GM23338 (cell line): ENCODE data around the gene CNGA1. TPM values are rescaled to one million over a fixed set of nuclear protein-coding genes. Genes with fewer than 3 reads are reported as not detected.

Source experiments
- ATAC-seq: fragments of 200-7000 bp; cut with Tn5 transposase; 3 replicates; pipeline ENCODE4 v1.9.1; 2020
- DNase-seq: peaks from one replicate; pipeline ENCODE4 v3.0.0-alpha.2; 2015; ENCODE audit warnings: low spot score
- H2AFZ ChIP-seq: fragments of 200-600 bp; sonication (generic); 2 replicates; pipeline ENCODE4 v1.8.0; 2016; ENCODE audit warnings: antibody characterized with exemption, mild to moderate bottlenecking, moderate library complexity
- H3F3A ChIP-seq: fragments of 200-600 bp; sonication (generic); replicated peaks from 2 replicates; pipeline ENCODE4 v1.8.0; 2017; ENCODE audit warnings: antibody characterized with exemption, mixed run types, low read depth
- H3K27ac ChIP-seq: fragments of 200-600 bp; sonication (generic); 2 replicates; pipeline ENCODE4 v1.6.1; 2016; ENCODE audit warnings: low read depth
- H3K27me3 ChIP-seq: fragments of 200-600 bp; sonication (generic); 2 replicates; pipeline ENCODE4 v1.8.0; 2016; ENCODE audit warnings: mild to moderate bottlenecking, mixed run types, moderate library complexity; ENCODE audit not compliant: insufficient read depth
- H3K36me3 ChIP-seq: fragments of 200-600 bp; sonication (generic); 2 replicates; pipeline ENCODE4 v1.8.0; 2016; ENCODE audit warnings: mild to moderate bottlenecking; ENCODE audit not compliant: insufficient read depth
- H3K4me1 ChIP-seq: fragments of 200-600 bp; sonication (generic); 2 replicates; pipeline ENCODE4 v1.8.0; 2016; ENCODE audit warnings: mild to moderate bottlenecking, moderate library complexity; ENCODE audit not compliant: insufficient read depth
- H3K4me2 ChIP-seq: fragments of 200-600 bp; sonication (generic); 2 replicates; pipeline ENCODE4 v1.7.1; 2017; ENCODE audit warnings: mixed run types
- H3K4me3 ChIP-seq: fragments of 200-600 bp; sonication (generic); 2 replicates; pipeline ENCODE4 v1.6.1; 2016; ENCODE audit warnings: mixed run types
- H3K79me2 ChIP-seq: fragments of 200-600 bp; sonication (generic); replicated peaks from 2 replicates; pipeline ENCODE4 v1.8.0; 2017; ENCODE audit warnings: mild to moderate bottlenecking; ENCODE audit not compliant: insufficient read depth
- H3K9me2 ChIP-seq: fragments of 200-600 bp; sonication (generic); 2 replicates; pipeline ENCODE4 v1.8.0; 2017; ENCODE audit not compliant: insufficient read depth
- H4K20me1 ChIP-seq: fragments of 200-600 bp; sonication (generic); replicated peaks from 2 replicates; pipeline ENCODE4 v1.8.0; 2017; ENCODE audit warnings: mild to moderate bottlenecking; ENCODE audit not compliant: insufficient read depth
- H3K27ac Mint-ChIP-seq: 2 replicates; pipeline ENCODE4 v1.8.0; 2020; ENCODE audit warnings: inconsistent platforms, mild to moderate bottlenecking, moderate library complexity, mixed read lengths
- H3K27me3 Mint-ChIP-seq: 3 replicates; pipeline ENCODE4 v1.8.0; 2022; ENCODE audit warnings: low read depth, mild to moderate bottlenecking, moderate library complexity, mixed read lengths, inconsistent platforms; ENCODE audit not compliant: insufficient read depth, poor library complexity
- H3K36me3 Mint-ChIP-seq: 3 replicates; pipeline ENCODE4 v1.8.0; 2021; ENCODE audit warnings: low read depth, mild to moderate bottlenecking, inconsistent platforms, moderate library complexity, mixed read lengths
- H3K4me1 Mint-ChIP-seq: 3 replicates; pipeline ENCODE4 v1.8.0; 2020; ENCODE audit warnings: mild to moderate bottlenecking, inconsistent platforms, mixed read lengths
- H3K4me3 Mint-ChIP-seq: 3 replicates; pipeline ENCODE4 v1.8.0; 2021; ENCODE audit warnings: moderate library complexity, mild to moderate bottlenecking, inconsistent platforms, mixed read lengths
- H3K9me3 Mint-ChIP-seq: 3 replicates; pipeline ENCODE4 v1.8.0; 2020; ENCODE audit warnings: moderate library complexity, mild to moderate bottlenecking, inconsistent platforms, mixed read lengths
- CREB1 ChIP-seq: fragments of 250-450 bp; sonication (Bioruptor Pico); IDR thresholded peaks from 2 replicates; pipeline ENCODE4 v1.5.0; 2020; ENCODE audit warnings: low read depth, mild to moderate bottlenecking, moderate library complexity
- EZH2 ChIP-seq: fragments of 200-600 bp; sonication (generic); IDR thresholded peaks from one replicate; pipeline ENCODE4 v1.8.0; 2017; ENCODE audit warnings: antibody characterized with exemption, mild to moderate bottlenecking, low read depth; ENCODE audit not compliant: unreplicated experiment
- EZH2phosphoT487 ChIP-seq: fragments of 200-600 bp; sonication (generic); IDR thresholded peaks from one replicate; pipeline ENCODE4 v1.8.1; 2018; ENCODE audit warnings: antibody characterized with exemption; ENCODE audit not compliant: unreplicated experiment
- JUNB ChIP-seq: IDR thresholded peaks from one replicate; pipeline ENCODE4 v1.6.1; 2016; ENCODE audit warnings: antibody characterized with exemption; ENCODE audit not compliant: unreplicated experiment
- NANOG ChIP-seq: IDR thresholded peaks from 2 replicates; pipeline ENCODE4 v1.6.1; 2016; ENCODE audit warnings: antibody characterized with exemption, borderline replicate concordance
- STAT1 ChIP-seq: IDR thresholded peaks from one replicate; pipeline ENCODE4 v1.6.1; 2016; ENCODE audit warnings: antibody characterized with exemption; ENCODE audit not compliant: unreplicated experiment
- ZNF114 ChIP-seq: fragments of 250-450 bp; sonication (Bioruptor Pico); IDR thresholded peaks from 2 replicates; pipeline ENCODE4 v1.5.0; 2020; ENCODE audit warnings: mild to moderate bottlenecking, moderate library complexity
- ZNF331 ChIP-seq: fragments of 250-450 bp; sonication (Bioruptor Pico); IDR thresholded peaks from 2 replicates; pipeline ENCODE4 v1.5.0; 2020; ENCODE audit warnings: low read depth, mild to moderate bottlenecking, moderate library complexity
- polyA plus RNA-seq: library from polyadenylated mRNA; unstranded; fragments of >200 nt; fragmentation: Nextera tagmentation; extraction: Ambion mirVana; gene quantifications from 2 replicates; pipeline ENCODE4 v1.2.1, GENCODE V29; 2016
- total RNA-seq: library from RNA; depleted of rRNA; stranded (reverse); fragments of >200 nt; shearing (Covaris generic); gene quantifications from 2 replicates; pipeline ENCODE4 v1.2.3, GENCODE V29; 2014
- TF ChIP-seq, protein P1 (sequence below), 2 experiments: fragments of 200-600 bp in 1 of 2; sonication (generic) in 1 of 2; conservative IDR thresholded peaks; 2 replicates each; pipeline versions ENCODE4 v1.5.1 to v1.6.1; 2016 to 2017; ENCODE audit warnings: antibody characterized with exemption in 2 of 2, low read depth in 2 of 2, mild to moderate bottlenecking in 2 of 2, moderate library complexity in 1 of 2
- TF ChIP-seq, protein P2 (sequence below): IDR thresholded peaks from 2 replicates; pipeline ENCODE4 v1.6.1; 2016; ENCODE audit warnings: antibody characterized with exemption

The CNGA1 gene
- total and polyA plus RNA-seq, 2 experiments from 2014 or later: 3.3 to 4.9 TPM

DNA sequence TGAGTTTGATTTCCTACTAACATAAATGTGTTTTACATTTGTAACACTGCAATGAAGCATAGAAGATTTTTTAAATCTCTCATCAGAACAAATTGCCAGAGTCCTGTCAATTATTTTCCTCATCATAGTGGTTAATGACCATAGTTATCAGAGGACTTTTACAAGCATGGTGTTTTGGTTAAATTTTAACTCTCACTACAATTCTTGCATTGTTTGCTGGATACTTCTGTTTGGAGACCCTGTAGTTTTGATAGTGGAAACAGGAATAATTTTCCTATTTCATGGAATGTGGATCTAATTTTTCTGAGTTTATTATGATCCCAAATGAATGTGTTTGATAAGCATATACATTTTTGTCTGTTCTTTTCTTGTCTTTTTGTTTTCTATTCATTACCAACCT is 16.9 kb upstream of the CNGA1 start:
- Histone ChIP-seq H4K20me1 (no peaks in the 10 kb centered on the region), H3K9me2 (no peaks in the 10 kb centered on the region), H3K4me1 (peaks cover 18% of the 10 kb centered on the region), H3K36me3 (no peaks in the 10 kb centered on the region), H3K27me3 (no peaks in the 10 kb centered on the region), H3K79me2 (no peaks in the 10 kb centered on the region), H3F3A (no peaks in the 10 kb centered on the region), H2AFZ (no peak overlapping the region), H3K4me3 (no peak overlapping the region), H3K27ac (no peak overlapping the region), H3K4me2 (no peak overlapping the region)
- DNase-seq (no peak), ATAC-seq (no peak)
- no peak overlapping the region for H3K27ac Mint-ChIP-seq
- no peak overlapping the region for H3K4me3 Mint-ChIP-seq
- H3K36me3 Mint-ChIP-seq: no peaks in the 10 kb centered on the region; the same call in 1 of the 3 replicates
- H3K4me1 Mint-ChIP-seq: peaks cover 24% of the 10 kb centered on the region
- H3K27me3 Mint-ChIP-seq: no peaks in the 10 kb centered on the region
- TF ChIP-seq CREB1: no peak
- TF ChIP-seq, protein P1, sequence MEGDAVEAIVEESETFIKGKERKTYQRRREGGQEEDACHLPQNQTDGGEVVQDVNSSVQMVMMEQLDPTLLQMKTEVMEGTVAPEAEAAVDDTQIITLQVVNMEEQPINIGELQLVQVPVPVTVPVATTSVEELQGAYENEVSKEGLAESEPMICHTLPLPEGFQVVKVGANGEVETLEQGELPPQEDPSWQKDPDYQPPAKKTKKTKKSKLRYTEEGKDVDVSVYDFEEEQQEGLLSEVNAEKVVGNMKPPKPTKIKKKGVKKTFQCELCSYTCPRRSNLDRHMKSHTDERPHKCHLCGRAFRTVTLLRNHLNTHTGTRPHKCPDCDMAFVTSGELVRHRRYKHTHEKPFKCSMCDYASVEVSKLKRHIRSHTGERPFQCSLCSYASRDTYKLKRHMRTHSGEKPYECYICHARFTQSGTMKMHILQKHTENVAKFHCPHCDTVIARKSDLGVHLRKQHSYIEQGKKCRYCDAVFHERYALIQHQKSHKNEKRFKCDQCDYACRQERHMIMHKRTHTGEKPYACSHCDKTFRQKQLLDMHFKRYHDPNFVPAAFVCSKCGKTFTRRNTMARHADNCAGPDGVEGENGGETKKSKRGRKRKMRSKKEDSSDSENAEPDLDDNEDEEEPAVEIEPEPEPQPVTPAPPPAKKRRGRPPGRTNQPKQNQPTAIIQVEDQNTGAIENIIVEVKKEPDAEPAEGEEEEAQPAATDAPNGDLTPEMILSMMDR (conservative IDR thresholded peaks at IDR 0.05; ENCODE audit: low read depth in 2 of 2): no peak
- no peak for TF ChIP-seq JUNB
- H3K9me3 Mint-ChIP-seq: no peaks in the 10 kb centered on the region

DNA sequence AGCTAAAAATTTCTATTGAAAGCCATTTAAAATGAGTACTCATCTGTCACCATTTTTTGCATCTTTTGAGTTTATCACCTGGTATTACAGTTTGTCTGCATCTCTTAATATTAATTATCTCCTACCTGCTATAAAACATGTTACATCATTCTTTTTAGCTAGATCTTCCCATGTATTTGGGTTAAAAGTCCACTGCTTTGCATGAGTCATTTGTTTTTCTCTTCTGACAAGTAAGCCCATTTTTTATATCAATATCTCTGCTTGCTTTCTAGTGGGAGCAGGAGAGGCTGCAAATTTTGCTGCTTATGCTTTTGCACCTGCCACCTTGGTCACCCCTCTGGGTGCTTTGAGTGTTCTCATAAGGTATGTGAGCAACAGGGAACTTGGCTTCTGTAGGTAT is 16.2 kb upstream of the CNGA1 start:
- no peak overlapping the region for H3K4me3 Mint-ChIP-seq
- Histone ChIP-seq H4K20me1 (no peaks in the 10 kb centered on the region), H3K27me3 (no peaks in the 10 kb centered on the region), H3K4me2 (no peak overlapping the region), H3K27ac (no peak overlapping the region), H2AFZ (no peak overlapping the region), H3K36me3 (no peaks in the 10 kb centered on the region), H3K4me3 (no peak overlapping the region), H3K9me2 (no peaks in the 10 kb centered on the region), H3K79me2 (no peaks in the 10 kb centered on the region), H3F3A (no peaks in the 10 kb centered on the region), H3K4me1 (peaks cover 25% of the 10 kb centered on the region)
- H3K36me3 Mint-ChIP-seq: peaks cover 3% of the 10 kb centered on the region; the same call in 2 of the 3 replicates
- no peaks in the 10 kb centered on the region for H3K9me3 Mint-ChIP-seq
- no peak for DNase-seq
- ATAC-seq: no peak
- TF ChIP-seq STAT1 (no peak), NANOG (no peak)
- no peak overlapping the region for H3K27ac Mint-ChIP-seq
- H3K27me3 Mint-ChIP-seq: no peaks in the 10 kb centered on the region
- peaks cover 31% of the 10 kb centered on the region for H3K4me1 Mint-ChIP-seq

DNA sequence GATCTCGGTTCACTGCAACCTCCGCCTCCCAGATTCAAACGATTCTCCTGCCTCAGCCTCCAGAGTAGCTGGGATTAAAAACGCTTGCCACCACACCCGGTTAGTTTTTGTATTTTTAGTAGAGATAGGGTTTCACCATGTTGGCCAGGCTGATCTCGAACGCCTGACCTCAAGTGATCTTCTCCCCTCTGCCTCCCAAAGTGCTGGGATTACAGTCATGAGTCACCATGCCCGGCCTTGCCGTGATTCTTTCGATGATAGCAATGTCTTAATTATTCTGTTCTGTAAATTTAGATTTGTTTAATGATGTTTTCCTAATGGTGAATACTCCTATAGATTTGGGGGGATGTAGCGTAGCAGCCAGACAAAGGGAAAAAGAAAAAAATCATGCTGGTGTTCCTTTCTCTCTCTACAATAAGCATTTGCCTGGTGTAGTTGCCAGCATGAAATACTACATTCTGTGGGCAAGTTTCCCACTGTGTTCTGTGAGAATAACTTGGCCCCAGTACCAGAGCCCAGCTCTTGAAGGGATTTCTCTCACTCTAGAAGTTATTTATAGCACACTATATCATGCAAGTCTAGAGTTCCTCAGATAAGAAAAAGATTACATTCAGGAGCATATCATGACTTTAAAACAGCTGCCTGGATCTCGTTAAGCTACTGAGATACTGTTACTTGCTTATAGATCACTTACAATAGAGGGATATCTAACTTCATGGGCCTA is 15.5 kb upstream of the CNGA1 start:
- DNase-seq (no peak), ATAC-seq (no peak)
- Mint-ChIP-seq H3K36me3 (peaks cover 6% of the 10 kb centered on the region; the same call in 2 of the 3 replicates), H3K27ac (no peak overlapping the region), H3K4me1 (peaks cover 31% of the 10 kb centered on the region), H3K9me3 (no peaks in the 10 kb centered on the region), H3K4me3 (no peak overlapping the region), H3K27me3 (no peaks in the 10 kb centered on the region)
- Histone ChIP-seq H2AFZ (no peak overlapping the region), H3K36me3 (no peaks in the 10 kb centered on the region), H3K79me2 (no peaks in the 10 kb centered on the region), H3K9me2 (no peaks in the 10 kb centered on the region), H3K27ac (no peak overlapping the region), H3K4me3 (no peak overlapping the region), H4K20me1 (no peaks in the 10 kb centered on the region), H3K27me3 (no peaks in the 10 kb centered on the region), H3F3A (no peaks in the 10 kb centered on the region), H3K4me2 (no peak overlapping the region), H3K4me1 (peaks cover 29% of the 10 kb centered on the region)
- TF ChIP-seq, protein P1 (conservative IDR thresholded peaks at IDR 0.05; ENCODE audit: low read depth in 2 of 2): no peak
- no peak for TF ChIP-seq CREB1
- TF ChIP-seq STAT1: no peak
- no peak for TF ChIP-seq ZNF114 (CRISPR knock-in tag)
- no peak for TF ChIP-seq EZH2phosphoT487
- TF ChIP-seq EZH2: no peak
- TF ChIP-seq JUNB: no peak
- no peak for TF ChIP-seq NANOG
- no peak for TF ChIP-seq ZNF331 (CRISPR knock-in tag)
- TF ChIP-seq, protein P2, sequence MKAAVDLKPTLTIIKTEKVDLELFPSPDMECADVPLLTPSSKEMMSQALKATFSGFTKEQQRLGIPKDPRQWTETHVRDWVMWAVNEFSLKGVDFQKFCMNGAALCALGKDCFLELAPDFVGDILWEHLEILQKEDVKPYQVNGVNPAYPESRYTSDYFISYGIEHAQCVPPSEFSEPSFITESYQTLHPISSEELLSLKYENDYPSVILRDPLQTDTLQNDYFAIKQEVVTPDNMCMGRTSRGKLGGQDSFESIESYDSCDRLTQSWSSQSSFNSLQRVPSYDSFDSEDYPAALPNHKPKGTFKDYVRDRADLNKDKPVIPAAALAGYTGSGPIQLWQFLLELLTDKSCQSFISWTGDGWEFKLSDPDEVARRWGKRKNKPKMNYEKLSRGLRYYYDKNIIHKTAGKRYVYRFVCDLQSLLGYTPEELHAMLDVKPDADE: no peak
